Stimulated activated naive B cell treated with anti-CD40 and anti-IgM and Interleukin-4, amounts not matched to agents 10 μg/mL and 1 μg/mL and 100 μg/mL, for 72 hours (primary cell): ENCODE data around the gene COPB1.
"Not testable (repeated sequence)": the region's sequence is repeated elsewhere in the genome, so short reads cannot be mapped to it uniquely, and the experiment has no call there.

ENCODE experiments used
- ATAC-seq, 2 donors: fragments of 150-1000 bp; cut with Tn5 transposase; replicated peaks; 2 replicates each; pipeline ENCODE4 v1.10.0; 2021; ENCODE audit warnings: moderate library complexity in 1 of 2
- DNase-seq: peaks from one replicate; pipeline ENCODE4 v3.0.0; 2021
- H3K27ac Mint-ChIP-seq: one replicate; pipeline ENCODE4 v1.8.0; 2022; ENCODE audit warnings: mild to moderate bottlenecking, mixed read lengths
- H3K27me3 Mint-ChIP-seq, 2 donors: one replicate each; pipeline ENCODE4 v1.8.0; 2022; ENCODE audit warnings: mixed read lengths in 2 of 2
- H3K36me3 Mint-ChIP-seq, 2 donors: one replicate each; pipeline ENCODE4 v1.8.0; 2022; ENCODE audit warnings: mixed read lengths in 2 of 2, mild to moderate bottlenecking in 1 of 2
- H3K4me1 Mint-ChIP-seq, 2 donors: one replicate each; pipeline ENCODE4 v1.8.0; 2022; ENCODE audit warnings: mixed read lengths in 2 of 2, mild to moderate bottlenecking in 1 of 2
- H3K4me3 Mint-ChIP-seq, 2 donors: one replicate each; pipeline ENCODE4 v1.8.0; 2022; ENCODE audit warnings: mild to moderate bottlenecking in 2 of 2, mixed read lengths in 2 of 2, moderate library complexity in 1 of 2
- H3K9me3 Mint-ChIP-seq, 2 donors: one replicate each; pipeline ENCODE4 v1.8.0; 2022; ENCODE audit warnings: mixed read lengths in 2 of 2, mild to moderate bottlenecking in 1 of 2

The COPB1 gene, protein sequence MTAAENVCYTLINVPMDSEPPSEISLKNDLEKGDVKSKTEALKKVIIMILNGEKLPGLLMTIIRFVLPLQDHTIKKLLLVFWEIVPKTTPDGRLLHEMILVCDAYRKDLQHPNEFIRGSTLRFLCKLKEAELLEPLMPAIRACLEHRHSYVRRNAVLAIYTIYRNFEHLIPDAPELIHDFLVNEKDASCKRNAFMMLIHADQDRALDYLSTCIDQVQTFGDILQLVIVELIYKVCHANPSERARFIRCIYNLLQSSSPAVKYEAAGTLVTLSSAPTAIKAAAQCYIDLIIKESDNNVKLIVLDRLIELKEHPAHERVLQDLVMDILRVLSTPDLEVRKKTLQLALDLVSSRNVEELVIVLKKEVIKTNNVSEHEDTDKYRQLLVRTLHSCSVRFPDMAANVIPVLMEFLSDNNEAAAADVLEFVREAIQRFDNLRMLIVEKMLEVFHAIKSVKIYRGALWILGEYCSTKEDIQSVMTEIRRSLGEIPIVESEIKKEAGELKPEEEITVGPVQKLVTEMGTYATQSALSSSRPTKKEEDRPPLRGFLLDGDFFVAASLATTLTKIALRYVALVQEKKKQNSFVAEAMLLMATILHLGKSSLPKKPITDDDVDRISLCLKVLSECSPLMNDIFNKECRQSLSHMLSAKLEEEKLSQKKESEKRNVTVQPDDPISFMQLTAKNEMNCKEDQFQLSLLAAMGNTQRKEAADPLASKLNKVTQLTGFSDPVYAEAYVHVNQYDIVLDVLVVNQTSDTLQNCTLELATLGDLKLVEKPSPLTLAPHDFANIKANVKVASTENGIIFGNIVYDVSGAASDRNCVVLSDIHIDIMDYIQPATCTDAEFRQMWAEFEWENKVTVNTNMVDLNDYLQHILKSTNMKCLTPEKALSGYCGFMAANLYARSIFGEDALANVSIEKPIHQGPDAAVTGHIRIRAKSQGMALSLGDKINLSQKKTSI

DNA sequence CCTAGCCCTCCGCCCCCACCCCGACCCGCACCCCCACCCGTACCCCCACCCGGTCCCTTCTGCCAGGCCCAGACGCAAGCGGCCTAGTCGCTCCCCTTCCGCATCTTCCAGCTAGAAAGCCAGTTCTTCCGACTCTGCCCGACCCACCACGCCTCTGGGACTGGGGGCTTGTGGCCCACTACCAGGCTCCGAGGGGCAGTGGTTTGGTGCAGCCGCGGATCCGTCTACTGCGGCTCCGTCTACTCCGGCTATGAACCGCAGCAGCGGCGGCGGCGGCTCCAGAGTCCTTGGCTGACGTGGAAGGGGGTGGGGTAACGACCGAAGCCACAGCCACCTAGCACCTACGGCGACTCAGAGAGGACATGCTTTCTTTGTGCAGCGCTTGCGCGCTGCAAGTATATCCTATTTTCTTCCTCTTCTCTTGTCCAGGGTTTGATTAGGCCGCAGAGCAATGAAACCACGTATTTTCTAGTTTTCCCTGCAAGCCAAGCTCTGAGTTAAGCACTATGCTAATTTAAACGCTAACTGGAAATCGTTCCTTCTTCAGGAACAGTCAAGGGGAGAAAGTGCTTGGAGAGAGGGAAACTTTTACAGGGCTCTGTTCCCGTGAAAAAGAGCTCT lies at the start of gene COPB1:
TSS of gene COPB1 (minus strand) at position 252 of the 621 bp plus-strand sequence. CDS start 883 bp downstream, outside the sequence.
- no peaks in the 10 kb centered on the region for H3K9me3 Mint-ChIP-seq
- peaks cover 13 to 19% of the 10 kb centered on the region in 2 donors for H3K36me3 Mint-ChIP-seq
- H3K4me1 Mint-ChIP-seq, result peaks cover 16 to 32% of the 10 kb centered on the region in 2 donors
- peak; percentile 96 to 97 for ATAC-seq
- peak; percentile 89 for DNase-seq
- peak within 1 kb of the TSS; percentile 99 for H3K27ac Mint-ChIP-seq
- peak within 1 kb of the TSS; percentile 93 to 99 for H3K4me3 Mint-ChIP-seq
- H3K27me3 Mint-ChIP-seq, result no peaks in the 10 kb centered on the region

DNA sequence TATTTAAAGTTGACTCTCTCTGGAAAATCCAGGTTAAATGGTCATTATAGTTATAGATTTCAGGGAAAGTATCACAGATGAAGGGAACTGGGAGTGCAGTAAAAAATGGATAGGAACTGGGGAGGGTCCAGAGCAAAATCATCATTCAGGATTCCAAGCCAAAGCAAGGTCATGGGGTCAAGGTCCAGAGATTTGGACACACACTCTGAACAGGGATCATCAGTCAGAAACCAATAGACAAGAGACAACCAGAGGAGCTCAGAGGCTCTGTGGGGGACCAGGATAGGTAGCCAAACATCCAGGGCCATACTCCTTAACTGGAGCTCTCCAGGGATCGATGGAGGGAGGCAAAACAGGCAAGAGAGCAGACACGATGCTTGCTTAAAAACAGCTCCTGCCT lies 47.8 kb upstream of the COPB1 start:
- ATAC-seq (no peak), DNase-seq (no peak)
- no peaks in the 10 kb centered on the region for H3K9me3 Mint-ChIP-seq
- no peaks in the 10 kb centered on the region for H3K36me3 Mint-ChIP-seq
- H3K27me3 Mint-ChIP-seq, result no peaks in the 10 kb centered on the region
- H3K4me3 Mint-ChIP-seq, result no peak overlapping the region
- H3K27ac Mint-ChIP-seq, result no peak overlapping the region
- peaks cover 3 to 5% of the 10 kb centered on the region in 2 donors for H3K4me1 Mint-ChIP-seq

DNA sequence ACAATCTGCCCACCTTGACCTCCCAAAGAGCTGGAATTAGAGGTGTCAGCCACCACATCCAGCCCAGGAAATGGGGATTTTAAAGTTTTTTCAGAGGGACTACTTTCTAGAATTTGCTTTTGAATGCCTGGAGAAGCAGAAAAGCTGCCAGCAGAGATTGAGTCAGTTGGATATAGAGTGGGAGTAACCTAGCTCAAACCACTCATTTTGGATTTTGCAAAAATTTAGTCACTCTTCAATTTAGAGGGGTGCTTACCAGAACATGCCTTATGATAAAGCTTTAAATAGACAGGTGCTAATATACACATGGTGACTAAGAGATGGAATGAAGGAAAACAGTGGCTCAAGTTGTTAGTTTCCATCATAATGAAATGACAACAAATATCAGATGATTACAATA lies 47.1 kb upstream of the COPB1 start:
- DNase-seq (no peak), ATAC-seq (no peak)
- no peak overlapping the region for H3K27ac Mint-ChIP-seq
- no peaks in the 10 kb centered on the region for H3K36me3 Mint-ChIP-seq
- no peak overlapping the region for H3K4me3 Mint-ChIP-seq
- H3K4me1 Mint-ChIP-seq, result peaks cover 3 to 5% of the 10 kb centered on the region in 2 donors
- no peaks in the 10 kb centered on the region for H3K27me3 Mint-ChIP-seq
- H3K9me3 Mint-ChIP-seq, result no peaks in the 10 kb centered on the region

DNA sequence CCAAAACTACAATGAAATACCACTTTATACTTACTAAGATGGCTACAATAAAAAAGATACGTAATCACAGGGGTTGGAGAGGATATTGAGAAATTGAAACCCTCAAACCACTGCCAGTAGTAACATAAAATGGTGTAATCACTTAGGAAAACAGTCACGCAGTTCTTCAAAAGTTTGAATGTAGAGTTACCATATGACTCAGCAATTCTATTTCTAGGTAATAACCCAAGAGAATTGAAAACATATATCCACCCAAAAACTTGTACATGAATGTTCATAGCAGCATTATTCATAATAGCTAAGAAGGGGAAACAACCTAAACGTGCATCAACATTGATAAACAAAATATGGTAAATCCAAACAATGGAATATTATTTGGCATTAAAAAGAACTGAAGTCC lies 45.0 kb upstream of the COPB1 start:
- Mint-ChIP-seq H3K4me3 (no peak overlapping the region), H3K27me3 (no peaks in the 10 kb centered on the region), H3K36me3 (no peaks in the 10 kb centered on the region), H3K9me3 (no peaks in the 10 kb centered on the region), H3K4me1 (peaks cover 3 to 5% of the 10 kb centered on the region in 2 donors), H3K27ac (no peak overlapping the region)
- DNase-seq (no peak), ATAC-seq (peak; percentile 49 to 61)

DNA sequence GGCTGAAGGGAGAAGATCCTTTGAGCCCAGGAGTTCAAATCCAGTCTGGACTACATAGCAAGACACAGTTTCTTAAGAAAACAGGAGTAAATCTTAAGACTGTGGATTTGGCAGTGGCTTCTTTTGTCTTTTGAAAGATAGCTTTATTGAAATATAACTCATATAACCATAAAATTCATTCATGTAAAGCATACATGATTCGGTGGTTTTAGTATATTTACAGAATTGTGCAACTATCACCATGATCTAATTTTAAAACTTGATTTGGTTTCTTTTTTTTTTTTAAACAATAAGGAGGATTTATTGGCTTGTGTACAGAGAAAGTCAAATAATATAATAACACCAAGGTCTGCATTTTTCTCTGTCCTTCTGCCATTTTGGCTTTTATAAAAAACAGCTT lies 43.6 kb upstream of the COPB1 start:
- Mint-ChIP-seq H3K36me3 (no peaks in the 10 kb centered on the region), H3K27me3 (no peaks in the 10 kb centered on the region), H3K9me3 (no peaks in the 10 kb centered on the region), H3K4me3 (no peak overlapping the region), H3K4me1 (peaks cover 3 to 5% of the 10 kb centered on the region in 2 donors), H3K27ac (no peak overlapping the region)
- no peak for DNase-seq
- ATAC-seq, result no peak

DNA sequence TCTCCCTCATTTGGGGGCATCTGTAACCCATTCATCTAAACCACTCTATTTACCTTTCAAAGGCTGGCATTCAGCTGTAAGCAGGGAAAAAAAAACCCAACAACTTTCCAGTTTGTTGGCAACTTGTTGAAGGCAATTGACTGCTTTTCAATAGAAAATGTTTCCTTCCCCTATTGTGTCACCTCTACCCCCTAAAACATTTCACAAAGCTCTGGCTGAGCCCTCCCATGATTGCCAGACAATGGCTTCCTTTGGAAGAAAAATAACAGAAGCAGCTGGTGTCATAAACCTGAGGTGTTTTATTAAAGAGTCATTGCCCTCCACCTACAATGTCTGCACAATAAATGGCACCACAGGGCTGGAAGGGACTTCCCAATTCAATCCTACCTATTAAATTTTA lies 42.7 kb upstream of the COPB1 start:
- no peak for DNase-seq
- Mint-ChIP-seq H3K36me3 (no peaks in the 10 kb centered on the region), H3K9me3 (no peaks in the 10 kb centered on the region), H3K27me3 (no peaks in the 10 kb centered on the region), H3K27ac (no peak overlapping the region), H3K4me1 (peaks cover 3 to 5% of the 10 kb centered on the region in 2 donors), H3K4me3 (no peak overlapping the region)
- ATAC-seq, result no peak

DNA sequence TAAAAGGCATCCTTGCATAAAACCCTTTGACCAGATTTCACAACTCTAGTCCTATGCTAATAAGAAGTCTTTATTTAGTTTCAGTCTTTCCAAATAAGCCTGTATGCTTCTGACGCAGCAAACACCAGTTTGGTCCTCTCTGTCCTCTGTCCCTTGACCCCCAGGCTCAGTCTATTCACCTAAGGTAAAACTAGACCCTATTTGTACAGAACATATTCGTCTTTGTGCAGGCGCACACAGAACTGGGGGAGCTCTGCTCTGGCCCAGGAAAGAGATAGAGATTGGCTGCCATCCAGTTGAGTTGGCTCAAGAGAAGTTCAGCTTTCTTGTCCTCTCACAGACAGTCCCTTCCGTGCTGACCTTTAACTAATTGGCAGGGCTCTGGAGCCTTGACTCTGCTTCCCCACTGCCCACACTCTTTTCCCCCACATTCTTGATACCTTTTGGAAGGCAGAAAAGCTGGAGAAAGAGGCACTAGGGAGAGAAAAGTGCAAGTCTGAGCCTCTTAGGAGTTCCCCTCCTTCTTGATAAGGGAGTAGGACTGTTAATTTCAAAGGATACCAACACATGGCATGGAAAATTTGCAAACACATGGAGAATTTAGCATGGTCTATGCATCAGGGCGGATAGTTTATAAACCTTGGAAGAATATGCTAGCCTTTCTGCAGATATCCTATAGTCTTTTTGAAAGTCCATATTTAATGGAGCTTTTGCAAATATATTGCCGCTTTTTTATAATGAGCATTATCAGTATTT lies 41.8 kb upstream of the COPB1 start:
- no peaks in the 10 kb centered on the region for H3K27me3 Mint-ChIP-seq
- ATAC-seq, result no peak
- H3K36me3 Mint-ChIP-seq, result no peaks in the 10 kb centered on the region
- no peaks in the 10 kb centered on the region for H3K9me3 Mint-ChIP-seq
- H3K4me1 Mint-ChIP-seq, result peaks cover 5% of the 10 kb centered on the region in 2 donors
- H3K27ac Mint-ChIP-seq, result no peak overlapping the region
- no peak overlapping the region for H3K4me3 Mint-ChIP-seq
- no peak for DNase-seq

DNA sequence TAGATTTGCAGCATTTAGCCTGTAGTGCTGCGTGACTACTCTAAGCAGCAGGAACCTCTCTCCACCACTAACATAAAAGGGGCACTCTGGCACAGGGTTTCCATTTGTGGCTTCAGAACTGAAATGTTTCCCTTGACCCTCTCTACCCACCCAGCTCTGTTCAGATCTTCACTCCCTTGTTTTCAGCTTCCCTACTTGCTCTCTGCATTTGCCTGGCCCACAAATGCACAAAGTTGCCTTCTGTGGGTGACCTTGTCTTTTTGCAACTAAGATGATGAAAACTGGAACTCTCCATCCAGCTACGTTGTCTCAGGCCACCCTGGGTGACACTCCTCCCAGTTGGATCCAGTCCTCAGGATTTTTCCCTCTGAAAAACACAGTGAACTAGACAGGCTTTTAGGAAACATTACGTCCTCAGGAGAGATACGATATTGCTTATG lies 40.4 kb upstream of the COPB1 start:
- H3K9me3 Mint-ChIP-seq, result no peaks in the 10 kb centered on the region
- H3K4me1 Mint-ChIP-seq, result peaks cover 0 to 5% of the 10 kb centered on the region in 2 donors
- DNase-seq (no peak), ATAC-seq (no peak)
- H3K27ac Mint-ChIP-seq, result no peak overlapping the region
- no peaks in the 10 kb centered on the region for H3K27me3 Mint-ChIP-seq
- H3K36me3 Mint-ChIP-seq, result no peaks in the 10 kb centered on the region
- H3K4me3 Mint-ChIP-seq, result no peak overlapping the region

DNA sequence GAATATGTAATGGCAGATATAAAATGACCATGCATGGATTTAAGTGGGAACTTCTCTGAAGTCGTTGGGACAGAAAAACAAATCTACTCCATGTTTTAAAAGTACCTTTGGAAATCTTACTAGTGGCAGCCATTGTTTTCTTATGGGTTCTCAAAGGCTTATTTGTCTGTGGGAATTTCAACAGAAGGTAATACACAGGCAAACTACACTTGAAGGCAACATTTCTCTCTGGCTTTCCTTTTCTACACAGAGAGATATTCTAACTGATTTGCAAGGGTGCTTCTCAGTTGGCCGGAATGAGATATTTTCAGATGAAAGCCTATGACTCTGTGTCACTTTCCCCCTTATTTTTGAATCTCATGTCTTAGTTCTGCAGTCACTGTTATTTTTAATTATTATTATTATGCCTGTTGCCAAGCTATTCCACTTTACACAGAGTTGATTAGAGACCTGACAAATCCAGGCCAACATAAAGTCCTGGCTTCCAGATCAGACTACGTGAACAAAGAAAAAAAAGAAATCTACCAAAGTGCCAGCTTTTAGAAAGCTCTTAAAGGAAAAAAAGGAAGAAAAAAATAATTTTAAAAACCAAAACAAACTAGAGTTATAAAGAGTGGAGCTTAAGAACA lies 39.4 kb upstream of the COPB1 start:
- H3K27ac Mint-ChIP-seq, result no peak overlapping the region
- no peak overlapping the region for H3K4me3 Mint-ChIP-seq

DNA sequence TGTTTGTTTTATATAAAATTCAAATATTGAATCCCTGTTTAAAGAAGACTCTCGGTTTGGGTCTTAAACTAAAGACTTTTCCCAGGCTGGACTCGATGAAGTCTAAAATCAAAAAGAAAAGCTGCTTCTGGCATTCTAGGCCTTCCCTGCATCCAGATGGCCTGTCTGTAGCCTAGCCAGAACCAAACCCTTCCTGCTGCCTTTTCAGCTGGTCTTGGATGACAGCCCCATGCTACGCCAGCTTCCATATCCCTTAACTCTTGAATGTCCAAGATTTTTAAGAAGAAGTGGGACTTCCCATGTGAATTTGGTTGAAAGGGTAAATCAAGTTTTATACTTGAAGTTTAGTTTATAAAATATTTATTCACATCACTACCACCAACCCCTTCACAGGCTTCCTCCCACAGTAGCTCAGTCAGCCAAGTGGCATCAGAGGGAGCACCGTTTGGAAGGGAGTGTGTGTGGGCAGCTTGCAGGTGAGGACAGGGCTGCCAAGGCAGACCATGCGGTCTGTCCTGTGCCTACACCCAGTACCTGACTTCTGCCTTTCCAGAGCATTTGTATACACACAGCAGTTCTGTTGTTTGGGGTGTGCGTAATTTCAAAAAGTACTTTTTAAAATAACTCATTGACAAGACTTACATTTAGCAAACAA lies 38.8 kb upstream of the COPB1 start:
- ATAC-seq, result no peak
- no peaks in the 10 kb centered on the region for H3K36me3 Mint-ChIP-seq
- no peaks in the 10 kb centered on the region for H3K27me3 Mint-ChIP-seq
- no peaks in the 10 kb centered on the region for H3K9me3 Mint-ChIP-seq
- no peak overlapping the region for H3K4me3 Mint-ChIP-seq
- DNase-seq, result no peak
- H3K4me1 Mint-ChIP-seq, result peaks cover 0 to 2% of the 10 kb centered on the region in 2 donors
- no peak overlapping the region for H3K27ac Mint-ChIP-seq

More for the DNA sequence above, 39.4 kb upstream of the COPB1 start:
- Mint-ChIP-seq H3K4me1 (peaks cover 0 to 2% of the 10 kb centered on the region in 2 donors), H3K9me3 (no peaks in the 10 kb centered on the region), H3K27me3 (no peaks in the 10 kb centered on the region), H3K36me3 (no peaks in the 10 kb centered on the region)
- no peak for DNase-seq
- no peak for ATAC-seq

DNA sequence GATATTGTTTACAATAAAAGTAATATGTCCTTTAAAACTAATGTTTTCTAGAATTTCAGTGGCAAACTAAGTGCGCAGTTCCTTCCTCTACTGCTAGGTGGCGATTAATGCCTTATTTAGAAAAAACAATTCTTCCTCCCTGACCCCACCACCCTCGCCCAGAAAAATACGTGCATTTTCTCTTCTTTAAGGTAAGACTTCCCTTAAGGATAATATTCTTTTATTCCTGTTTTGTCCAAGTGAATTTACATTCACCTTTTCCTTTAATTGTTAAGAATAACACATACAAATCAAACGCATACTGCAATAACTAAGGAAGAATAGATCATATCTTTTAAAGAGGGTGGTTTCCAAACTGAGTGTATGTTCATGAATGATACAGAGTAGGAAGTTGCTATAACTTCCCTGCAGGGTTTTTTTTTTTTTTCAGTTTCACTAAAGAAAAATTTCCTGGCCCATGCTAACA lies 37.6 kb upstream of the COPB1 start:
- Mint-ChIP-seq H3K4me1 (peaks cover 0 to 2% of the 10 kb centered on the region in 2 donors), H3K9me3 (no peaks in the 10 kb centered on the region), H3K36me3 (no peaks in the 10 kb centered on the region), H3K27ac (no peak overlapping the region), H3K27me3 (no peaks in the 10 kb centered on the region), H3K4me3 (peak overlapping the region; percentile 55 to 56)
- DNase-seq, result no peak
- ATAC-seq, result peak; percentile 69 to 84

DNA sequence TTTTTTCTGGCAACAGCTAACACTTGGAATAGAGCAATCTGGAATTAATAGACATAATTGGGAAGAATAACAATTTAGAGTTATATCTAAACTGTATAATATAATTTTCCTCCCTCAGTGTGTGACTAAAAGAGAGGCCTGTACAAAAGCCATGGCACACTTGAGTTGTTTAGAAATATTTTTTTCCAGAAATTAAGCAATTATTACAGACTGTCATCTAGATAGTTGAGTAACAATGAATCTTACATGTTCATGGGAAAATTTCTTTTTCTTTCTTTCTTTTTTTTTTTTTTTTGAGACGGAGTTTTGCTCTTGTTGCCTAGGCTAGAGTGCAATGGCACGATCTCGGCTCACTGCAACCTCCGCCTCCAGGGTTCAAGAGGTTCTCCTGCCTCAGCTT lies 35.6 kb upstream of the COPB1 start:
- not testable (repeated sequence) for H3K4me3 Mint-ChIP-seq, ATAC-seq, H3K27me3 Mint-ChIP-seq, H3K36me3 Mint-ChIP-seq, DNase-seq, H3K27ac Mint-ChIP-seq, H3K4me1 Mint-ChIP-seq, H3K9me3 Mint-ChIP-seq

DNA sequence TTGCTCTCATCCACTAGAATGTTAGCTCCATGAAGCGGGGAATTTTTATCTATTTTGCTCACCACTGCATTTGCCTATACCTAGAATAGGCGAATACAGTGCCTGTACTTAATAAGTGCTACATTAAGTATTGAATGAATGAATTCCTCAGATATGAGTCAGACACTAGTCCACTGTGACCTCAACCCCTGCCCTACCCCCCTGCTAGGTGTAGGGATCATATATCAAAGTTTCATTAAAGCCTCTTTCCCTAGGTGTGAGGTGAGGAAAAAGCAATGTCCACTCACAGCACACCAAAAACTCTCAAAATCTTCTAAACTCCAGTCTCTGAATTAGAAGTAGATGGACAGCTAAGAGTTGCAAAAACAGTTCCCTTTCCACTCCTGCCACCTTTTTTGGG lies 30.3 kb upstream of the COPB1 start:
- Mint-ChIP-seq H3K27me3 (no peaks in the 10 kb centered on the region), H3K4me3 (no peak overlapping the region), H3K4me1 (no peaks in the 10 kb centered on the region), H3K36me3 (no peaks in the 10 kb centered on the region), H3K9me3 (no peaks in the 10 kb centered on the region), H3K27ac (no peak overlapping the region)
- ATAC-seq (no peak), DNase-seq (no peak)
